Measurements from ENCODE around the gene CDC25B. TPM values are rescaled to one million over a fixed set of nuclear protein-coding genes. Genes with fewer than 3 reads are reported as not detected.

CDC25B gene
- total RNA-seq, result 42.5 TPM

- ATAC-seq, result peak; percentile 84
Observed at GRCh38 chr20:3795511-3796468, at the start of gene CDC25B. Gene CDC25B (plus strand): TSS chr20:3796310. CDS start chr20:3796532, 222 bp downstream.

GRCh38 chr20:3747471-3747870 lies 48.6 kb upstream of the CDC25B start:
- ATAC-seq, result no peak

- ATAC-seq, result no peak
Observed at GRCh38 chr20:3748073-3748472, 48.0 kb upstream of the CDC25B start.

GRCh38 chr20:3749087-3749688 lies 46.9 kb upstream of the CDC25B start:
- no peak for ATAC-seq

- ATAC-seq, result peak; percentile 24
Observed at GRCh38 chr20:3749689-3750531, 46.2 kb upstream of the CDC25B start.

GRCh38 chr20:3751305-3751674 lies 44.8 kb upstream of the CDC25B start:
- no peak for ATAC-seq

- peak; percentile 65 for ATAC-seq
Observed at GRCh38 chr20:3751675-3752385, 44.3 kb upstream of the CDC25B start.

- no peak for ATAC-seq
Observed at GRCh38 chr20:3752386-3752759, 43.7 kb upstream of the CDC25B start.

GRCh38 chr20:3753098-3753497 lies 43.0 kb upstream of the CDC25B start:
- ATAC-seq, result peak; percentile 58

GRCh38 chr20:3753501-3754275 lies 42.4 kb upstream of the CDC25B start:
- no peak for ATAC-seq

- no peak for ATAC-seq
Observed at GRCh38 chr20:3754276-3754630, 41.9 kb upstream of the CDC25B start.

- no peak for ATAC-seq
Observed at GRCh38 chr20:3755269-3755668, 40.8 kb upstream of the CDC25B start.

GRCh38 chr20:3755814-3756480 lies 40.2 kb upstream of the CDC25B start:
- no peak for ATAC-seq

- no peak for ATAC-seq
Observed at GRCh38 chr20:3757268-3757667, 38.8 kb upstream of the CDC25B start.

GRCh38 chr20:3758566-3758965 lies 37.5 kb upstream of the CDC25B start:
- no peak for ATAC-seq

GRCh38 chr20:3759316-3759823 lies 36.7 kb upstream of the CDC25B start:
- ATAC-seq, result no peak

- no peak for ATAC-seq
Observed at GRCh38 chr20:3759884-3760283, 36.2 kb upstream of the CDC25B start.

- ATAC-seq, result no peak
Observed at GRCh38 chr20:3760655-3761348, 35.3 kb upstream of the CDC25B start.

GRCh38 chr20:3763671-3764601 lies 32.2 kb upstream of the CDC25B start:
- ATAC-seq, result no peak

Measured in esophagus mucosa (tissue), 1 donor.